PC-9 (cell line): Measurements from ENCODE around the gene SREK1.

ENCODE experiments used
- EZH2 ChIP-seq: fragments of 200-600 bp; sonication (generic); IDR thresholded peaks from 2 replicates; pipeline ENCODE4 v1.8.0; 2017; ENCODE audit warnings: antibody characterized with exemption, low read depth
- TF ChIP-seq, protein P1 (sequence below): fragments of 200-600 bp; sonication (generic); conservative IDR thresholded peaks from 2 replicates; pipeline ENCODE4 v1.6.1; 2017; ENCODE audit warnings: mixed run types, antibody characterized with exemption, mild to moderate bottlenecking, moderate library complexity

DNA sequence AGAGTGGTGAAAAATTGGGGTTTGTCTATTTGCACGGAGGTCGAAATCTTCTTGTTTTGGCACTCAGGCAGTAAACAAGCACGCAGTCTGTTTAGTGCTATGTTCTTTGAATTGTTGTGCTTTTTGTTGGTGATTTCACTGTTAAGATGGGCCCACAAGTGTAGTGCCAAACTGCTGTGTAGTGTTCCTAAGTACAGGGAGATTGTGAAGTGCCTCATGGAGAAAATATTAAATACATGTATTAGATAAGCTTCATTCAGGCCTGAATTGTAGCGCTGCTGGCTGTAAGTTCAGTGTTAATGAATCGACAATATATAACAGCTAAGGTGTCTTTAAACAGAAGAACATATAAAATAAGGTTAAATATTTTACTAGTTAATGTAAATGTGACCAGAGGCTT lies 17.3 kb downstream of the SREK1 start:
- TF ChIP-seq, protein P1, sequence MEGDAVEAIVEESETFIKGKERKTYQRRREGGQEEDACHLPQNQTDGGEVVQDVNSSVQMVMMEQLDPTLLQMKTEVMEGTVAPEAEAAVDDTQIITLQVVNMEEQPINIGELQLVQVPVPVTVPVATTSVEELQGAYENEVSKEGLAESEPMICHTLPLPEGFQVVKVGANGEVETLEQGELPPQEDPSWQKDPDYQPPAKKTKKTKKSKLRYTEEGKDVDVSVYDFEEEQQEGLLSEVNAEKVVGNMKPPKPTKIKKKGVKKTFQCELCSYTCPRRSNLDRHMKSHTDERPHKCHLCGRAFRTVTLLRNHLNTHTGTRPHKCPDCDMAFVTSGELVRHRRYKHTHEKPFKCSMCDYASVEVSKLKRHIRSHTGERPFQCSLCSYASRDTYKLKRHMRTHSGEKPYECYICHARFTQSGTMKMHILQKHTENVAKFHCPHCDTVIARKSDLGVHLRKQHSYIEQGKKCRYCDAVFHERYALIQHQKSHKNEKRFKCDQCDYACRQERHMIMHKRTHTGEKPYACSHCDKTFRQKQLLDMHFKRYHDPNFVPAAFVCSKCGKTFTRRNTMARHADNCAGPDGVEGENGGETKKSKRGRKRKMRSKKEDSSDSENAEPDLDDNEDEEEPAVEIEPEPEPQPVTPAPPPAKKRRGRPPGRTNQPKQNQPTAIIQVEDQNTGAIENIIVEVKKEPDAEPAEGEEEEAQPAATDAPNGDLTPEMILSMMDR, result no peak
- no peak for TF ChIP-seq EZH2
